ENCODE data around the gene STARD5. TPM values are rescaled to one million over a fixed set of nuclear protein-coding genes. Genes with fewer than 3 reads are reported as not detected.
A peak's percentile ranks its signal among the peaks of the same experiment; 100 is the strongest.

STARD5 gene
- total and polyA plus RNA-seq, 11 donors: 0.49 to 3.7 (median 1.4) TPM

DNA sequence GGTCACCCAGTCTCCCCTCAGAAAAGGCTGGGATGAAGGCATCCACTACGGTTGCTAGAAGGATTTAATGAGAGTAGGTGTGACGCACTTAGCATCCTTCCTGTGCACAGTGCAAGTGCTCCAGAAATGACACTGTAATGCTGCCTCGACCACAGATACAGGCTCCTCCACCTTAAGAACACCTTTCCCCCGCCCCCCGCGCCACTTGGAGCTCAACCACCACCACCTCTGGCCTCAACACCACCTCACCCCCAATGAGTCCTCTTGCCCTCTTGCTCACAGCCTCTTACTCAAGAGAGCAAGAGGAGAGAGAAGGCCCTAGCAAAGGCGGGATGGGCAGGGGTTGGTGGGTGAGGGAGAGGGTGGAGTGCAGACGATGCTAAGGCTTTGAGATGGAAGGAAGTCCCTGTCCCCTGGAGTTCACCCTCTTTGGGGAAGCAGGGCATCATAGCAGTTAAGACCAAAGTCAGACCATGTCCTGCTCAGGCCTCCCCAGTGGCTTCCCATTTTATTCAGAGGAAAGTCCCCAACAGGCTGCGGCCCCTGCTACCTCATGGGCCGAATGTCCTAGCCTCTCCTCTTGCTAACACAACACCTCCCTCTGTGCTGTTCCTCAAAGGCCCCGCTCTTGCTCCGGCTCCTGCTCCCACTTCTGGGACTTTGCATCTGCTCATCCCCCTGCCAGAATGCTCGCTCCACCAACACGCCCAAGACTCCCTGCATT, 8.3 kb downstream of the STARD5 start:
- ATAC-seq (no peak), DNase-seq (no peak)
- H3K4me3 ChIP-seq: no peak overlapping the region
- peaks cover 0 to 33% (median 5%) of the 10 kb centered on the region in 12 donors for H3K4me1 ChIP-seq
- H3K9me3 ChIP-seq: no peaks in the 10 kb centered on the region
- intact Hi-C loops (cut with DNase I): no loop called here
- TF ChIP-seq POLR2A (IDR thresholded peaks at IDR 0.05): no peak
- TF ChIP-seq, protein P1, sequence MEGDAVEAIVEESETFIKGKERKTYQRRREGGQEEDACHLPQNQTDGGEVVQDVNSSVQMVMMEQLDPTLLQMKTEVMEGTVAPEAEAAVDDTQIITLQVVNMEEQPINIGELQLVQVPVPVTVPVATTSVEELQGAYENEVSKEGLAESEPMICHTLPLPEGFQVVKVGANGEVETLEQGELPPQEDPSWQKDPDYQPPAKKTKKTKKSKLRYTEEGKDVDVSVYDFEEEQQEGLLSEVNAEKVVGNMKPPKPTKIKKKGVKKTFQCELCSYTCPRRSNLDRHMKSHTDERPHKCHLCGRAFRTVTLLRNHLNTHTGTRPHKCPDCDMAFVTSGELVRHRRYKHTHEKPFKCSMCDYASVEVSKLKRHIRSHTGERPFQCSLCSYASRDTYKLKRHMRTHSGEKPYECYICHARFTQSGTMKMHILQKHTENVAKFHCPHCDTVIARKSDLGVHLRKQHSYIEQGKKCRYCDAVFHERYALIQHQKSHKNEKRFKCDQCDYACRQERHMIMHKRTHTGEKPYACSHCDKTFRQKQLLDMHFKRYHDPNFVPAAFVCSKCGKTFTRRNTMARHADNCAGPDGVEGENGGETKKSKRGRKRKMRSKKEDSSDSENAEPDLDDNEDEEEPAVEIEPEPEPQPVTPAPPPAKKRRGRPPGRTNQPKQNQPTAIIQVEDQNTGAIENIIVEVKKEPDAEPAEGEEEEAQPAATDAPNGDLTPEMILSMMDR (IDR thresholded peaks at IDR 0.05): no peak
- H3K27me3 ChIP-seq: no peaks in the 10 kb centered on the region
- peaks cover 0 to 59% (median 32%) of the 10 kb centered on the region in 9 donors for H3K36me3 ChIP-seq
- H3K27ac ChIP-seq: no peak overlapping the region
- WGBS, 4 donors: 91 to 93% (median 92%) methylated on average over 14 of the region's 14 CpGs

- ATAC-seq: no peak
- no peak overlapping the region for H3K4me3 ChIP-seq
- no peak for DNase-seq
- H3K9me3 ChIP-seq: no peaks in the 10 kb centered on the region
- intact Hi-C loops (cut with DNase I): no loop called here
- 88 to 93% (median 92%) methylated on average over 5 of the region's 5 CpGs for WGBS, 4 donors
- no peak overlapping the region for H3K27ac ChIP-seq
- TF ChIP-seq, protein P1 (IDR thresholded peaks at IDR 0.05): no peak
- H3K27me3 ChIP-seq: no peaks in the 10 kb centered on the region
- H3K4me1 ChIP-seq: peaks cover 0 to 43% (median 5%) of the 10 kb centered on the region in 12 donors
- H3K36me3 ChIP-seq: peaks cover 0 to 50% (median 22%) of the 10 kb centered on the region in 9 donors
Measured at GRCh38 chr15:81314378-81314777, 9.6 kb downstream of the STARD5 start.

DNA sequence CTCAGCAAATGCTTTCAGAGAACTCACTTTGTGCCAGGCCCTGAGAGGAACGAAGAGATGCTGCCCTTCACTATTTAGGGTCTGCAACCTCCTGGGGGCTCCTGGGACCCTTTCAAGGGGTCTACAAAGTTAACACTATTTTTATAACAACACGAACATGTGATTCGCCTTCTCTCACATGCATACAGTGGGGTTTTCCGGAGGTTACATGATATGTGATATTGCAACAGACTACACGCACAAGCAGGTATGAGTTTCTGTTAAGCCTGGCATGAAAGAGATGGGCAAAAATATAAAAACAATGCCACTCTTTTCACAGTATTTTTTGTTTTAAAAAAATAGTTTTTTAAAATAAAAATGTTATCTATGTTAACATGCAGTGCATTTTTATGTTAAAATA, 10.3 kb downstream of the STARD5 start:
- Histone ChIP-seq H3K4me3 (no peak overlapping the region), H3K4me1 (peaks cover 0 to 43% (median 5%) of the 10 kb centered on the region in 12 donors), H3K27ac (peak overlapping the region in 8 of 12 donors; percentile 10 to 90 (median 48)), H3K9me3 (no peaks in the 10 kb centered on the region), H3K36me3 (peaks cover 0 to 51% (median 22%) of the 10 kb centered on the region in 9 donors), H3K27me3 (no peaks in the 10 kb centered on the region)
- intact Hi-C loops (cut with DNase I): no loop called here
- DNase-seq: no peak
- WGBS, 4 donors: 83 to 90% (median 87%) methylated on average over 5 of the region's 5 CpGs
- ATAC-seq: no peak
- no peak for TF ChIP-seq POLR2A (IDR thresholded peaks at IDR 0.05)
- TF ChIP-seq, protein P1 (IDR thresholded peaks at IDR 0.05): no peak

- H3K4me1 ChIP-seq: peaks cover 0 to 43% (median 5%) of the 10 kb centered on the region in 12 donors
- WGBS, 4 donors: 71 to 86% (median 82%) methylated on average over 21 to 22 of the region's 22 CpGs
- intact Hi-C loops (cut with DNase I): no loop called here
- ATAC-seq (peak; percentile 52 to 85 (median 76)), DNase-seq (peak in 4 of 5 donors; percentile 57 to 80 (median 70))
- no peak for TF ChIP-seq POLR2A (IDR thresholded peaks at IDR 0.05)
- TF ChIP-seq, protein P1 (IDR thresholded peaks at IDR 0.05): no peak
- H3K27me3 ChIP-seq: no peaks in the 10 kb centered on the region
- peak overlapping the region in 9 of 12 donors; percentile 15 to 90 (median 54) for H3K27ac ChIP-seq
- no peak overlapping the region for H3K4me3 ChIP-seq
- no peaks in the 10 kb centered on the region for H3K9me3 ChIP-seq
- peaks cover 0 to 49% (median 21%) of the 10 kb centered on the region in 9 donors for H3K36me3 ChIP-seq
Measured at GRCh38 chr15:81312790-81313543, 11.0 kb downstream of the STARD5 start.

Measured in heart left ventricle (tissue), 16 donors.